IMR-90 (cell line): ENCODE results near the gene ATPAF2. TPM values are rescaled to one million over a fixed set of nuclear protein-coding genes. Genes with fewer than 3 reads are reported as not detected.

Source experiments
- ATAC-seq: fragments of 200-7000 bp; cut with Tn5 transposase; 2 replicates; pipeline ENCODE4 v1.9.1; 2020; ENCODE audit warnings: low read depth, mild to moderate bottlenecking, moderate library complexity
- BruUV-seq: library from RNA; stranded (reverse); fragments of 400-500 nt; replicated peaks from 2 replicates; lab custom pipeline; 2021; lab: Mats Ljungman, UMichigan
- CTCF ChIA-PET: fragments of 300-600 bp; formaldehyde crosslinking; extraction: SDS; loops from one replicate; lab custom pipeline; 2021; ENCODE audit warnings: antibody characterized with exemption; lab: Yijun Ruan, JAX
- POLR2A ChIA-PET: fragments of 300-600 bp; sonication (Branson Sonifier 250); formaldehyde crosslinking; loops from one replicate; lab custom pipeline; 2022; ENCODE audit warnings: antibody characterized with exemption; ENCODE audit not compliant: unreplicated experiment; lab: Charles Lee
- DNase-seq: peaks from one replicate; pipeline ENCODE4 v3.0.0; 2013
- H2AFZ ChIP-seq: replicated peaks from 2 replicates; pipeline ENCODE3; 2013; ENCODE audit warnings: low read length, mild to moderate bottlenecking; ENCODE audit not compliant: poor library complexity
- H2AK5ac ChIP-seq: 2 replicates; pipeline ENCODE4 v1.6.1; 2013; ENCODE audit warnings: low read depth, low read length, inconsistent platforms
- H2AK9ac ChIP-seq: replicated peaks from 2 replicates; pipeline ENCODE3; 2013; ENCODE audit warnings: mild to moderate bottlenecking, low read depth, low read length, moderate library complexity; ENCODE audit not compliant: poor library complexity
- H2BK120ac ChIP-seq: 2 replicates; pipeline ENCODE4 v1.6.1; 2013; ENCODE audit warnings: low read depth, low read length, inconsistent platforms
- H2BK15ac ChIP-seq: 3 replicates; pipeline ENCODE4 v1.6.1; 2013; ENCODE audit warnings: low read depth, low read length, inconsistent platforms
- H2BK20ac ChIP-seq: 2 replicates; pipeline ENCODE4 v1.6.1; 2013; ENCODE audit warnings: low read depth, mild to moderate bottlenecking, inconsistent platforms, low read length, moderate library complexity
- H2BK5ac ChIP-seq: 2 replicates; pipeline ENCODE4 v1.6.1; 2013; ENCODE audit warnings: mild to moderate bottlenecking, low read depth, low read length, inconsistent platforms; ENCODE audit not compliant: poor library complexity, severe bottlenecking
- H3K14ac ChIP-seq: replicated peaks from 2 replicates; pipeline ENCODE4 v1.6.1; 2013; ENCODE audit warnings: low read depth, low read length, inconsistent platforms
- H3K18ac ChIP-seq: 2 replicates; pipeline ENCODE4 v1.6.1; 2013; ENCODE audit warnings: low read depth, low read length, control low read depth
- H3K23ac ChIP-seq: 2 replicates; pipeline ENCODE4 v1.6.1; 2013; ENCODE audit warnings: low read depth, low read length, inconsistent platforms
- H3K27ac ChIP-seq: 2 replicates; pipeline ENCODE4 v1.5.1; 2013; ENCODE audit warnings: mild to moderate bottlenecking, control low read depth, low read length; ENCODE audit not compliant: insufficient read depth
- H3K27me3 ChIP-seq: 2 replicates; pipeline ENCODE4 v1.6.1; 2013; ENCODE audit warnings: low read length; ENCODE audit not compliant: control insufficient read depth, insufficient read depth
- H3K36me3 ChIP-seq: 2 replicates; pipeline ENCODE4 v1.6.1; 2013; ENCODE audit warnings: low read length, mixed read lengths; ENCODE audit not compliant: control insufficient read depth, insufficient read depth
- H3K4ac ChIP-seq: 2 replicates; pipeline ENCODE4 v1.6.1; 2013; ENCODE audit warnings: low read depth, low read length, inconsistent platforms
- H3K4me1 ChIP-seq: 2 replicates; pipeline ENCODE4 v1.6.1; 2013; ENCODE audit warnings: low read length, mixed read lengths; ENCODE audit not compliant: control insufficient read depth, insufficient read depth
- H3K4me2 ChIP-seq: 2 replicates; pipeline ENCODE4 v1.6.1; 2013; ENCODE audit warnings: low read depth, mild to moderate bottlenecking, control low read depth, low read length, moderate library complexity
- H3K4me3 ChIP-seq: 2 replicates; pipeline ENCODE4 v1.5.1; 2013; ENCODE audit warnings: low read depth, mild to moderate bottlenecking, control low read depth, low read length, moderate library complexity; ENCODE audit not compliant: insufficient read depth
- H3K56ac ChIP-seq: 2 replicates; pipeline ENCODE4 v1.6.1; 2013; ENCODE audit warnings: low read length, inconsistent platforms; ENCODE audit not compliant: insufficient read depth; ENCODE audit errors: extremely low read depth
- H3K79me1 ChIP-seq, 2 experiments: 2 replicates each; pipeline ENCODE4 v1.6.1; 2013; ENCODE audit warnings: low read length in 2 of 2, inconsistent platforms in 1 of 2, low read depth in 1 of 2
- H3K9ac ChIP-seq: 2 replicates; pipeline ENCODE4 v1.6.1; 2013; ENCODE audit warnings: low read depth, low read length, control low read depth
- H3K9me1 ChIP-seq: 2 replicates; pipeline ENCODE4 v1.6.1; 2013; ENCODE audit warnings: low read length, inconsistent platforms; ENCODE audit not compliant: insufficient read depth
- H3K9me3 ChIP-seq: 2 replicates; pipeline ENCODE4 v1.6.1; 2013; ENCODE audit warnings: low read length; ENCODE audit not compliant: control insufficient read depth, insufficient read depth
- H4K20me1 ChIP-seq: 2 replicates; pipeline ENCODE4 v1.6.1; 2013; ENCODE audit warnings: low read length, inconsistent platforms; ENCODE audit not compliant: insufficient read depth
- H4K5ac ChIP-seq: 2 replicates; pipeline ENCODE4 v1.6.1; 2013; ENCODE audit warnings: mild to moderate bottlenecking, low read depth, low read length, control low read depth
- H4K8ac ChIP-seq, 2 experiments: 2 replicates each; pipeline ENCODE4 v1.6.1; 2013; ENCODE audit warnings: low read depth in 2 of 2, low read length in 2 of 2, control low read depth in 1 of 2, inconsistent platforms in 1 of 2
- H4K91ac ChIP-seq: 2 replicates; pipeline ENCODE4 v1.6.1; 2013; ENCODE audit warnings: low read depth, low read length, inconsistent platforms; ENCODE audit not compliant: insufficient read depth
- BHLHE40 ChIP-seq: fragments of 150-350 bp; IDR thresholded peaks from 2 replicates; pipeline ENCODE4 v1.6.1; 2016; ENCODE audit warnings: mild to moderate bottlenecking, low read depth, low read length
- CEBPB ChIP-seq: IDR thresholded peaks from 2 replicates; pipeline ENCODE4 v1.6.1; 2012; ENCODE audit warnings: low read depth, low read length, improper control_type of control experiment
- RAD21 ChIP-seq: IDR thresholded peaks from 2 replicates; pipeline ENCODE4 v1.6.1; 2012; ENCODE audit warnings: low read length, improper control_type of control experiment
- RCOR1 ChIP-seq: IDR thresholded peaks from 2 replicates; pipeline ENCODE4 v1.6.1; 2012; ENCODE audit warnings: mild to moderate bottlenecking, low read length, improper control_type of control experiment; ENCODE audit not compliant: insufficient replicate concordance
- RFX5 ChIP-seq: IDR thresholded peaks from 2 replicates; pipeline ENCODE4 v1.8.0; 2012; ENCODE audit warnings: low read depth, mild to moderate bottlenecking, low read length, moderate library complexity
- WGBS, 2 experiments: methylation state at CpG; one replicate each; pipeline versions ENCODE4 v1.1.5 to v1.1.7; 2013; ENCODE audit warnings: missing lambda C conversion rate in 2 of 2; ENCODE audit not compliant: insufficient read length in 1 of 2; ENCODE audit errors: extremely low coverage in 2 of 2; 5-methylcytosine and 5-hydroxymethylcytosine counted together
- dilution Hi-C: fragments of 300-500 bp; cut with HindIII; formaldehyde crosslinking; loops from one replicate; pipeline ENCODE4 v1.14.3; 2018; ENCODE audit warnings: low sequenced_read_pairs; ENCODE audit not compliant: unreplicated experiment
- in situ Hi-C: fragments of 300-500 bp; cut with MboI; formaldehyde crosslinking; loops from 3 replicates; pipeline ENCODE4 v1.14.3; 2019; ENCODE audit warnings: low sequenced_read_pairs, inconsistent platforms, mixed read lengths
- intact Hi-C: fragments of 100-400 bp; cut with micrococcal nuclease; formaldehyde crosslinking; loops from 2 replicates; pipeline ENCODE4 v1.10.0; 2022
- polyA plus RNA-seq, 3 experiments: library from polyadenylated mRNA; depleted of rRNA; stranded (reverse); fragments of >200 nt; gene quantifications; 2 replicates each; pipeline ENCODE4 v1.2.3, GENCODE V29; 2012; ENCODE audit warnings: low replicate concordance in 1 of 3
- total RNA-seq: library from RNA; depleted of rRNA; stranded (reverse); fragments of >200 nt; gene quantifications from 2 replicates; pipeline ENCODE4 v1.2.3, GENCODE V29; 2012
- TF ChIP-seq, protein P1 (sequence below): fragments of 150-350 bp; IDR thresholded peaks from 2 replicates; pipeline ENCODE4 v1.6.1; 2016; ENCODE audit warnings: low read depth, mild to moderate bottlenecking, low read length, moderate library complexity, borderline replicate concordance
- TF ChIP-seq, protein P2 (sequence below): conservative IDR thresholded peaks from 2 replicates; pipeline ENCODE4 v1.5.1; 2012; ENCODE audit warnings: mild to moderate bottlenecking, low read depth, low read length, improper control_type of control experiment

Gene ATPAF2
- total and polyA plus RNA-seq, 2 of the 4 experiments (the other 2 are of a cell fraction) = 19.5 to 27.6 TPM

DNA sequence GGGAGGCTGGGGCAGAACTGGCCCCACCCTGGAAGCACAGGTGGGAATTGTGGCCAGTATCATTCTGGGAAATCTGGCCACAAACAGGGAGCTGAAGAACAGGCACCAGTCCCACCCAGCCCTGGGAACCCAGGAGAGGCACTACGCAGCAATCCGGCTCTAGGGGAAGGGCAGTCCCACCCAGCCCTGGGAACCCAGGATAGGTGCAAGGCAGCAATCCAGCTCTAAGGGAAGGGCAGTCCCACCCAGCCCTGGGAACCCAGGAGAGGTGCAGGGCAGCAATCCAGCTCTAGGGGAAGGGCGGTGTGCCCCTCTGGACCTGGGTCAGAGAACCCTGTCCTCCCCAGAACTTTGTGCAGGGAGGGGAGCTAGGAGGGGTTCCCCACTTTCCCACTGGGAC is 59.2 kb downstream of the ATPAF2 start:
- POLR2A ChIA-PET = no interaction called here

More for the DNA sequence above, 59.2 kb downstream of the ATPAF2 start:
- Histone ChIP-seq H4K8ac (no peak overlapping the region), H3K56ac (no peak overlapping the region), H2BK120ac (no peak overlapping the region), H3K9me1 (no peaks in the 10 kb centered on the region), H3K27me3 (no peaks in the 10 kb centered on the region; the same call in 1 of the 2 replicates), H3K4me2 (no peak overlapping the region), H4K5ac (no peak overlapping the region), H3K36me3 (no peaks in the 10 kb centered on the region), H2AK9ac (peak overlapping the region; percentile 31), H3K4me3 (no peak overlapping the region), H3K18ac (no peak overlapping the region), H3K27ac (no peak overlapping the region), H3K9me3 (no peaks in the 10 kb centered on the region), H3K9ac (no peak overlapping the region), H2BK15ac (no peak overlapping the region), H2AK5ac (no peak overlapping the region), H3K79me1 (no peaks in the 10 kb centered on the region), H3K4ac (no peak overlapping the region; the same call in 1 of the 2 replicates), H3K4me1 (peaks cover 2% of the 10 kb centered on the region; the same call in 1 of the 2 replicates), H4K20me1 (no peaks in the 10 kb centered on the region), H3K14ac (no peak overlapping the region), H4K91ac (no peak overlapping the region), H2BK5ac (no peak overlapping the region), H3K23ac (no peak overlapping the region), H2AFZ (no peak overlapping the region), H2BK20ac (no peak overlapping the region)
- TF ChIP-seq CEBPB (no peak), RFX5 (no peak), BHLHE40 (no peak), RCOR1 (no peak), RAD21 (no peak)
- TF ChIP-seq, protein P1, sequence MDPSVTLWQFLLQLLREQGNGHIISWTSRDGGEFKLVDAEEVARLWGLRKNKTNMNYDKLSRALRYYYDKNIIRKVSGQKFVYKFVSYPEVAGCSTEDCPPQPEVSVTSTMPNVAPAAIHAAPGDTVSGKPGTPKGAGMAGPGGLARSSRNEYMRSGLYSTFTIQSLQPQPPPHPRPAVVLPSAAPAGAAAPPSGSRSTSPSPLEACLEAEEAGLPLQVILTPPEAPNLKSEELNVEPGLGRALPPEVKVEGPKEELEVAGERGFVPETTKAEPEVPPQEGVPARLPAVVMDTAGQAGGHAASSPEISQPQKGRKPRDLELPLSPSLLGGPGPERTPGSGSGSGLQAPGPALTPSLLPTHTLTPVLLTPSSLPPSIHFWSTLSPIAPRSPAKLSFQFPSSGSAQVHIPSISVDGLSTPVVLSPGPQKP = no peak
- TF ChIP-seq, protein P2, sequence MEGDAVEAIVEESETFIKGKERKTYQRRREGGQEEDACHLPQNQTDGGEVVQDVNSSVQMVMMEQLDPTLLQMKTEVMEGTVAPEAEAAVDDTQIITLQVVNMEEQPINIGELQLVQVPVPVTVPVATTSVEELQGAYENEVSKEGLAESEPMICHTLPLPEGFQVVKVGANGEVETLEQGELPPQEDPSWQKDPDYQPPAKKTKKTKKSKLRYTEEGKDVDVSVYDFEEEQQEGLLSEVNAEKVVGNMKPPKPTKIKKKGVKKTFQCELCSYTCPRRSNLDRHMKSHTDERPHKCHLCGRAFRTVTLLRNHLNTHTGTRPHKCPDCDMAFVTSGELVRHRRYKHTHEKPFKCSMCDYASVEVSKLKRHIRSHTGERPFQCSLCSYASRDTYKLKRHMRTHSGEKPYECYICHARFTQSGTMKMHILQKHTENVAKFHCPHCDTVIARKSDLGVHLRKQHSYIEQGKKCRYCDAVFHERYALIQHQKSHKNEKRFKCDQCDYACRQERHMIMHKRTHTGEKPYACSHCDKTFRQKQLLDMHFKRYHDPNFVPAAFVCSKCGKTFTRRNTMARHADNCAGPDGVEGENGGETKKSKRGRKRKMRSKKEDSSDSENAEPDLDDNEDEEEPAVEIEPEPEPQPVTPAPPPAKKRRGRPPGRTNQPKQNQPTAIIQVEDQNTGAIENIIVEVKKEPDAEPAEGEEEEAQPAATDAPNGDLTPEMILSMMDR = no peak
- dilution Hi-C loops (no loop called here), in situ Hi-C loops (no loop called here), intact Hi-C loops (no loop called here)
- DNase-seq (no peak), ATAC-seq (no peak)
- CTCF ChIA-PET = no interaction called here
- 90% methylated on average over 2 of the region's 3 CpGs; no CpG with 5 or more reads in 1 of the 2 experiments for WGBS, 2 experiments
- BruUV-seq = no TSS peak
